ENCODE results near the gene RERE. TPM values are rescaled to one million over a fixed set of nuclear protein-coding genes. Genes with fewer than 3 reads are reported as not detected.

Gene RERE
- polyA plus RNA-seq, 1 of the 3 experiments (the other 2 are of a cell fraction): 8.1 TPM

DNA sequence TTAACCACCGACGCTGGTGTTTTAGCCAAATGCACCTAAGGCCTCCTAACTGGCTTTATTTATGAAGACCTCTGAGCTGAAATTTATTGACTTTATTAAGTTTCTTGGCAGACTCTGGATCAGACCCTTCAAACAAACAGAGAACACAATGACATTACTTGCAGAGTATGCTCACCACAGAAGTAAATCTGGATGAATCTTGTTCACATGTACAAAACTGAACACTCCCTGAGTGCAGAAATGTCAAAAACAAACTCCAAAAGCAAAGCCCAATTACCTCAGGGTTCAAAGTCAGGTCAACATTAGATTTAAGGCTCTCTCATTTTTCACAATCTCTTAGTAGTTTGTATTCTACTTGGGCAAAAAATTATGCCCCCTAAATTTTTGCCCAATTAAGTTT lies 280.9 kb downstream of the RERE start:
- Histone ChIP-seq H3K4me1 (ENCODE audit: control insufficient read depth in 1 of 2, insufficient read depth in 2 of 2, low read depth in 1 of 2, low read length in 1 of 2) (peaks cover 0 to 9% of the 10 kb centered on the region in 2 experiments; a peak in 3 of 4 replicates), H4K20me1 (ENCODE audit: insufficient read depth) (no peaks in the 10 kb centered on the region), H3K4me3 (ENCODE audit: low read depth in 2 of 2, low read length in 1 of 2) (no peak overlapping the region), H3K9me2 (no peaks in the 10 kb centered on the region), H3F3A (replicated peaks; ENCODE audit: insufficient read depth) (peaks cover 8% of the 10 kb centered on the region), H3K27me3 (ENCODE audit: insufficient read depth) (no peaks in the 10 kb centered on the region), H3K79me2 (ENCODE audit: insufficient read depth) (no peaks in the 10 kb centered on the region; the same call in 1 of the 2 replicates), H3K9ac (no peak overlapping the region), H3K27ac (ENCODE audit: low read depth in 2 of 2, low read length in 1 of 2) (no peak overlapping the region), H3K9me3 (no peaks in the 10 kb centered on the region), H3K36me3 (replicated peaks in 1 of 2; ENCODE audit: control insufficient read depth in 1 of 2, insufficient read depth in 2 of 2, low read length in 1 of 2) (peaks cover 0 to 8% of the 10 kb centered on the region in 2 experiments), H2AFZ (ENCODE audit: low read depth) (no peak overlapping the region), H3K4me2 (no peak overlapping the region)
- no peak for DNase-seq
- 82% methylated on average over 2 of the region's 2 CpGs for WGBS (ENCODE audit: low lambda C conversion rate)
- POLR2A ChIA-PET: no interaction called here
- CTCF ChIA-PET: no interaction called here
- TF ChIP-seq TAF1 (IDR thresholded peaks at IDR 0.05; ENCODE audit: borderline replicate concordance, low read depth, low read length): no peak
- TF ChIP-seq YY1 (IDR thresholded peaks at IDR 0.05; ENCODE audit: low read depth): no peak
- TF ChIP-seq POLR2AphosphoS5 (IDR thresholded peaks at IDR 0.05; ENCODE audit: low read depth, low read length): no peak
- TF ChIP-seq, protein P1, sequence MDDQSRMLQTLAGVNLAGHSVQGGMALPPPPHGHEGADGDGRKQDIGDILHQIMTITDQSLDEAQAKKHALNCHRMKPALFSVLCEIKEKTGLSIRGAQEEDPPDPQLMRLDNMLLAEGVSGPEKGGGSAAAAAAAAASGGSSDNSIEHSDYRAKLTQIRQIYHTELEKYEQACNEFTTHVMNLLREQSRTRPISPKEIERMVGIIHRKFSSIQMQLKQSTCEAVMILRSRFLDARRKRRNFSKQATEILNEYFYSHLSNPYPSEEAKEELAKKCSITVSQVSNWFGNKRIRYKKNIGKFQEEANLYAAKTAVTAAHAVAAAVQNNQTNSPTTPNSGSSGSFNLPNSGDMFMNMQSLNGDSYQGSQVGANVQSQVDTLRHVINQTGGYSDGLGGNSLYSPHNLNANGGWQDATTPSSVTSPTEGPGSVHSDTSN (IDR thresholded peaks at IDR 0.05): no peak
- no peak for TF ChIP-seq TEAD4 (IDR thresholded peaks at IDR 0.05; ENCODE audit: borderline replicate concordance, insufficient read depth)
- TF ChIP-seq, protein P2, sequence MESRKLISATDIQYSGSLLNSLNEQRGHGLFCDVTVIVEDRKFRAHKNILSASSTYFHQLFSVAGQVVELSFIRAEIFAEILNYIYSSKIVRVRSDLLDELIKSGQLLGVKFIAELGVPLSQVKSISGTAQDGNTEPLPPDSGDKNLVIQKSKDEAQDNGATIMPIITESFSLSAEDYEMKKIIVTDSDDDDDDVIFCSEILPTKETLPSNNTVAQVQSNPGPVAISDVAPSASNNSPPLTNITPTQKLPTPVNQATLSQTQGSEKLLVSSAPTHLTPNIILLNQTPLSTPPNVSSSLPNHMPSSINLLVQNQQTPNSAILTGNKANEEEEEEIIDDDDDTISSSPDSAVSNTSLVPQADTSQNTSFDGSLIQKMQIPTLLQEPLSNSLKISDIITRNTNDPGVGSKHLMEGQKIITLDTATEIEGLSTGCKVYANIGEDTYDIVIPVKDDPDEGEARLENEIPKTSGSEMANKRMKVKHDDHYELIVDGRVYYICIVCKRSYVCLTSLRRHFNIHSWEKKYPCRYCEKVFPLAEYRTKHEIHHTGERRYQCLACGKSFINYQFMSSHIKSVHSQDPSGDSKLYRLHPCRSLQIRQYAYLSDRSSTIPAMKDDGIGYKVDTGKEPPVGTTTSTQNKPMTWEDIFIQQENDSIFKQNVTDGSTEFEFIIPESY (IDR thresholded peaks at IDR 0.05; ENCODE audit: borderline replicate concordance, low read depth): no peak
- TF ChIP-seq, protein P3, sequence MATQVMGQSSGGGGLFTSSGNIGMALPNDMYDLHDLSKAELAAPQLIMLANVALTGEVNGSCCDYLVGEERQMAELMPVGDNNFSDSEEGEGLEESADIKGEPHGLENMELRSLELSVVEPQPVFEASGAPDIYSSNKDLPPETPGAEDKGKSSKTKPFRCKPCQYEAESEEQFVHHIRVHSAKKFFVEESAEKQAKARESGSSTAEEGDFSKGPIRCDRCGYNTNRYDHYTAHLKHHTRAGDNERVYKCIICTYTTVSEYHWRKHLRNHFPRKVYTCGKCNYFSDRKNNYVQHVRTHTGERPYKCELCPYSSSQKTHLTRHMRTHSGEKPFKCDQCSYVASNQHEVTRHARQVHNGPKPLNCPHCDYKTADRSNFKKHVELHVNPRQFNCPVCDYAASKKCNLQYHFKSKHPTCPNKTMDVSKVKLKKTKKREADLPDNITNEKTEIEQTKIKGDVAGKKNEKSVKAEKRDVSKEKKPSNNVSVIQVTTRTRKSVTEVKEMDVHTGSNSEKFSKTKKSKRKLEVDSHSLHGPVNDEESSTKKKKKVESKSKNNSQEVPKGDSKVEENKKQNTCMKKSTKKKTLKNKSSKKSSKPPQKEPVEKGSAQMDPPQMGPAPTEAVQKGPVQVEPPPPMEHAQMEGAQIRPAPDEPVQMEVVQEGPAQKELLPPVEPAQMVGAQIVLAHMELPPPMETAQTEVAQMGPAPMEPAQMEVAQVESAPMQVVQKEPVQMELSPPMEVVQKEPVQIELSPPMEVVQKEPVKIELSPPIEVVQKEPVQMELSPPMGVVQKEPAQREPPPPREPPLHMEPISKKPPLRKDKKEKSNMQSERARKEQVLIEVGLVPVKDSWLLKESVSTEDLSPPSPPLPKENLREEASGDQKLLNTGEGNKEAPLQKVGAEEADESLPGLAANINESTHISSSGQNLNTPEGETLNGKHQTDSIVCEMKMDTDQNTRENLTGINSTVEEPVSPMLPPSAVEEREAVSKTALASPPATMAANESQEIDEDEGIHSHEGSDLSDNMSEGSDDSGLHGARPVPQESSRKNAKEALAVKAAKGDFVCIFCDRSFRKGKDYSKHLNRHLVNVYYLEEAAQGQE (IDR thresholded peaks at IDR 0.05; ENCODE audit: low read depth, low read length): no peak
- TF ChIP-seq ELF1 (IDR thresholded peaks at IDR 0.05): no peak
- TF ChIP-seq MEF2A (IDR thresholded peaks at IDR 0.05; ENCODE audit: borderline replicate concordance, low read depth): no peak
- TF ChIP-seq NFIC (IDR thresholded peaks at IDR 0.05; ENCODE audit: borderline replicate concordance): no peak
- TF ChIP-seq RFX5 (IDR thresholded peaks at IDR 0.05; ENCODE audit: low read length): no peak
- TF ChIP-seq NRF1 (IDR thresholded peaks at IDR 0.05; ENCODE audit: low read depth, low read length): no peak
- TF ChIP-seq, protein P4, sequence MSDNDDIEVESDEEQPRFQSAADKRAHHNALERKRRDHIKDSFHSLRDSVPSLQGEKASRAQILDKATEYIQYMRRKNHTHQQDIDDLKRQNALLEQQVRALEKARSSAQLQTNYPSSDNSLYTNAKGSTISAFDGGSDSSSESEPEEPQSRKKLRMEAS (IDR thresholded peaks at IDR 0.05; ENCODE audit: low read depth): no peak

Measured in SK-N-SH (cell line).